NCI-H1092 (cell line): ENCODE results near the gene CALN1.
"Not testable (repeated sequence)": the region's sequence is repeated elsewhere in the genome, so short reads cannot be mapped to it uniquely, and the experiment has no call there.

ENCODE experiments used
- DNase-seq: peaks from one replicate; lab custom pipeline; 2025; lab: John Stamatoyannopoulos, UW

CALN1 gene

DNA sequence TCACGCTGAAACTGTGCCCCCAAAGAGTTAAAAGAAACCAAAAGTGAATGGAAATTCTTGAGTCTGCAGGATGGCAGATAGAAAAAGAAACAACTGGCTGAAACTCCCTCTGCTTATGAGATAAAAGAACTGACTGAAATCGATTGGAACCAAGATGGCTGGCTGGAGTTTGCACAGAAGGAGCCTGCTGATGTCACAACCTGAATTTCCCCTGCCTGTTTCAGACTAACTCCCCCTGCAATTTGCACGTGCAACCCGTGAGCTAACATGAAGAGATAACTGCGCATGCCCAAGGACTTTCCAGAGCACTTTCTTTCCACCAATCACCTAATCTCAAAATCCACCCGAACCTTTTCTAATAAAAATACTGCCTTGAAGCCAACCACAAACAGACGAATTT lies 435.5 kb downstream of the CALN1 start:
- no peak for DNase-seq

DNA sequence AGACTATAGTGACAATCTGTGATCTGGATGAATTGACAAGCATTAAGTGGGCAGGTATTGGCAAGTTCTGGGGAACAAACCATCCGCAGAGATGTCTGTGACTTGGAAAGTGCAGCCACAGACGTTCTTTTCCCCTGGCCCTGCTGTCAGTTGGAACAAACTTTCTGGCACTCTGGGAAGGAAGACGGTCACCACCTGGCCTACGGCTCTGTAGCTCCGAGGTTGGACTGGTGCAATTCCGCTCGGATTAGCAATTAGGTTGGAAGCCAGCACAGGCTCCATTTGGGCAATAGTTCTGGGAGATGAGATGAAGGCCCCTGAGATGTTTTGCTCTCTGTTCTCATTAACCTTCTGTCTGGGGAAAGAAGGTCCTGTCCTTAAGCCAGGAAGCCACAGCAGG lies 437.5 kb downstream of the CALN1 start:
- DNase-seq, result no peak

DNA sequence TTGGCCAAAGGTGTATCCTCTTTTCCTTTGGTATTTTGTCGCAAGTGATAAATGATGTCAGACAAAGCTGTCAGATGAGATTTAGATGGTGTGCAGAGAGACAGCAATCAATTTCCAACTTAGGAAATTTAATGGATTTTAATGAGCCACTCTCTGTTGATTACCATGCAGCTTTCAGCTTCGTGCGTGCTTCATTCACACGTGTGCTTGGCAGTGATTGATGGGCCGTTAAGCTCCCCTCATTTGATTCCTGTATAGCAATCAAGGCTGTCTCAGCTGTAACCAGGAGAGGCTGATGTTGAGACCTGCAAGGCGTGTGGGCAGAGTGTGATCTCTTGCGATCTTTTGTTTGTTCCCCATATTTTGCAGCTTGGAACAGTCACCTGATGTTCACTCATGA lies 439.6 kb downstream of the CALN1 start:
- no peak for DNase-seq

DNA sequence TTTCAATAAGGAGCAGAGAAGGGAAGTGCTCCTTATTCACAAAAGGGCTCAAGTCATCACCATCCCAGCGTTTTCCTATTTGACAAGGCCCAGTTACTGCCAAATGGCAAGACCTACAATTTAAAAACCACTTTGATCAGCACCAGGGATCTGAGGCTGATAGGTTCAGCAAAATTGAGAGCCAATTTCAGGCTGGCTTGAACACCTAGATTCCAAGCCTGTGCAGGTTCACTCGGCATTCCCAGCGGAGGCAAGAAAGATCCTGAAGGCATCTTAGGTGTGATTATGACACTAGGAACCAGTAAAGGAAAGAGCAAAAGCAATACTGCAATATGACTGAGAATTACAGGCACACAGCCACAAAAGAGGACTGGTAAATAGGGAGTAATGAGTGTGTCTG lies 441.4 kb downstream of the CALN1 start:
- DNase-seq, result no peak

DNA sequence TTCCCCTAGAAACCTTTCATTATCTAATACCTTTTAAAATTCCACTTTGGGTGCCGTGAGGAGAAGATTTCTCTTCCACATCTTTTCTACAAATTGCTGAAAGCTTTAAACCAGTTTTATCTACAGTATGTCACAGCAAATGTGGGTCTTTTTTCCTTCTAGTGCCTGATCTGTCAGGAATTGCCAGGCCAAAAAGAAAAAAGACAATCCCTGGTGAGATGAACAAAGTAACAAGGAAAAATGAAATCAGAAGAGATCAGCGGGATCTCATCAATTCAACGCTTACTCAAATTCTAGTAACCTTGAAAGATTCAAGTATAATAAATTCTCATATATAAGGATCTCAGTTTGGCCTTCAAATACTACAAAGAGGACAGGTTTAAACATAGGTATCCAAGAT lies 449.5 kb downstream of the CALN1 start:
- DNase-seq, result no peak

DNA sequence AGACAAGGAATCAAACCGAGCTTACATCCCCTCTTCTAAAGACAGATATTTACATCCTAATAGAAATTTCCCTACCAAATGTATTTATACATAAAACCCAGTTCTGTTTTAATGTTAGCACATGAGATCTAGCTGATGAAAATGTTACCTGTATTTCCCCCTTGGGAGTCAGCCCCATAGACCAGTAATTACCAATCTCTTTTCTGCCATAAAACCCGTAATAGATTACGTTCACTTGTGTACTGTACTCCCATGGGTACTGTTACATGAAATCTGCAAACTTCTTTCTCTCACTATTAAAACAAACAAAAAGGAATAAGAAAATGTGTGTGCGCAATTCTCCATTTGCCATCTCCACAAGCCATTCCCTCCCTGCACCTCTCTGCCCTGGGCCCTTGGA lies 450.9 kb downstream of the CALN1 start:
- DNase-seq, result no peak

DNA sequence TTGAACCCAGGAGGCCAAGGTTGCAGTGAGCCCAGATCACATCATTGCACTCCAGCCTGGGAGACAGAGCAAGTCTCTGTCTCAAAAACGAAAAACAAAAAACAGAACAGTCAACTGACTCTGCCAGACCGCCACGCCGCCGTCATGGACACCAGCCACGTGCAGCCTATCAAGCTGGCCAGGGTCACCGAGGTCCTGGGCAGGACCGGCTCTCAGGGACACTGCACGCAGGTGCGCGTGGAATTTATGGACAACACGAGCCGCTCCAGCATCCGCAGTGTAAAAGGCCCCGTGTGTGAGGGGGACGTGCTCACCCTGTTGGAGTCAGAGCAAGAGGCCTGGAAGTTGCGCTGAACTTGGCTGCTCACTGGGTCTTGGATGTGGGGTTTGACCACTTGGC lies 470.0 kb downstream of the CALN1 start:
- DNase-seq, result no peak

DNA sequence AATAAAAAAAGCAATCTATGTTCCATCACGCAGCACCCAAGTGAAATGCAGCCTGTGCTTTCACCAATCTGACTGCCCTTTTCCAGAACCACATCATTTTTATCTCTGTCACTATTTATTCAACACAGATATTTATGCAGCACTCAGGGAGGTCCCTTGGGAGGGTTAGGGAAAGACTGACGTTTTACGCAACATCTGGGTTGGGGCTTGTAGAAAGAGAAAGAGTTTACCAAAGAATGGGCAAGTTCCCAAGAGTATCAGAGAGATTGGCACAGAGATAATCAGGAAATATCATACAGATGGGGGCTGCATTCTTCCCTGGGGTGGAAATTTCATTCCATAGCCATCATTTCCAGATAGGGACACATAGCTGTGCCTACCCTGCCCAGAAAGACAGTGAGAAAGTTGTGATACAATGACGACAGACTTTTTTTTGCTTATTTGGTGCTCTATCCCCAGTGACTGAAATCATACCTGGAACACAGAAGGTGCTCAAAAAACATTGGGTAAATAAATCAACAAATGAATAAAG lies 474.2 kb downstream of the CALN1 start:
- no peak for DNase-seq

DNA sequence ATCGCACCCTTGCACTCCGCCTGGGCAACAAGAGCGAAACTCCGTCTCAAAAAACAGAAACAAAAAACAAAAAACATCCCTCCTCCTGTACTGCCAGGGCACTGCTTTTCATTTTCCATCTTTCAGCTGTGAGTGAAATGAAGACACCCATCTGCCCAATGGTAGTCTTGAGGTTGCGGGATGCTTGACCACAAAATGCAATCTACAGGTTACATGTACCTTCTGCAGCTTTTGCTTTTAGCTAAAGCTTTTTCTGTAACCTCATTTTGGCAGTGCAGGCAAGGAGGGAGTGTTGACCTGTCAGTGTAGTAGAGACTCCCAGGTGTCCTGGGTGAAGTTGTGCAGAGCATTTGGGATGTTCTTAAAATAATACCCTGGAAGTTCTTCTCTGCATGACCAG lies 476.5 kb downstream of the CALN1 start:
- no peak for DNase-seq

DNA sequence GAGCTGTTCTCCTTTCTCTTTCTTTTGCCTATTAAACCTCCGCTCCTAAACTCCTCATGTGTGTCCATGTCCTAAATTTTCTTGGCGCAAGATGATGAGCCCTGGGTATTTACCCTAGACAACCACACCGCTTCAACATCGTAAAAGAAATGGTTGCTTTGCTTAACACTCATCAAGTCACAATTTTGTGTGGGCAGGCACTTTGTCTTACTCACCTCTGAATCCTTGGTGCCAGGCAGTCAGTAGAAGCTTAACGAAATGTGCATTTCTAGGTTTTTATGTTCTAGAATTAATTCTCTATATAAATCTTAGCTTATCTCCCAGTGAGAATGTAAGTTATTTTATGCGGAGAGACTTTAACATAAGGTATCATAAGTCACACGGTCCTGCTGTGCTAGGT lies 478.7 kb downstream of the CALN1 start:
- DNase-seq, result no peak

DNA sequence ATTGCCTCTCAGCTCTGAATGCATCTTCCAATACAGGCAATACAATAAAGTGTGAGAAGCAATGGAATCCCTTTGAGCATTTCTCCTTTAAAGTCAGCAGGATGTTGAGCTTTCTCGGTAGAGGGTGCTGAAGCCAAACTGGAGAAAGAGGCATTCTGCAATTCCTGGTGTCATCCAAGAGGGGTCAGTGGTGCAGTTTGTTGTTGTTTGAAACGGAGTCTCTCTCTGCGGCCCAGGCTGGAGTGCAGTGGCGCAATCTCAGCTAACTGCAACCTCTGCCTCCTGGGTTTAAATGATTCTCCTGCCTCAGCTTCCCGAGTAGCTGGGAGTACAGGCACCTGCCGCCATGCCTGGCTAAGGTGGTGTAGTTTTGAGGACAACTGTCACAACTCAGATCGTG lies 486.5 kb downstream of the CALN1 start:
- no peak for DNase-seq

DNA sequence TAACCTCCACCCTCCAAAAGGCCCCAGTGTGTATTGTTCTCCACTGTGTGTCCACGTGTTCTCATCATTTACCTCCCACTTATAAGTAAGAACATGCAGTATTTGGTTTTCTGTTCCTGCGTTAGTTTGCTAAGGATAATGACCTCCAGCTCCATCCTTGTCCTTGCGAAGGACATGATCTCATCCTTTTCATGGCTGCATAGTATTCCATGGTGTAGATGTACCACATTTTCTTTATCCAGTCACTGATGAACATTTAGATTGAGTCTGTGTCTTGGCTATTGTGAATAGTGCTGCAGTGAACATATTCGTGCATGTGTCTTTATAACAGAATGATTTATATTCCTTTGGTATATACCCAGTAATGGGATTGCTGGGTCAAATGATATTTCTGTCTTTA lies 497.9 kb downstream of the CALN1 start:
- not testable (repeated sequence) for DNase-seq

DNA sequence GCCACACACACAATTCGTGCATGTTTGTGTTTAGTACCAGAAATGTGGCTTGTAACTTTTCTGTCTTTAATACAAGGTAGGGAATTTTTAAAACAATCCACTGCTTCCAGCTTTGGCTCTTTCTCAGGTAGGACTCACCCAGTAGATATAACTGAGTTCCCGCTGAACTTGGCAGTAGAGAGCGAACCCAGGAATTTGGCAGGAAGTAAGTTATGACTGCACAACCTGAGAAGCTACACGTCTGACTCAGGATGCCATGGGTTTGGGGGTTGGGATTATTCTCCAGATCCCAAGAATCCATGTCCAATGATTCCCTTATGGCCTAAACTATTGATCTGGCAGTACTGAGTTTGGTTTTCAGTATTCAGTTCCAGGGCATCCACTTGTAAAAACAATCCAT lies 499.7 kb downstream of the CALN1 start:
- DNase-seq, result no peak

DNA sequence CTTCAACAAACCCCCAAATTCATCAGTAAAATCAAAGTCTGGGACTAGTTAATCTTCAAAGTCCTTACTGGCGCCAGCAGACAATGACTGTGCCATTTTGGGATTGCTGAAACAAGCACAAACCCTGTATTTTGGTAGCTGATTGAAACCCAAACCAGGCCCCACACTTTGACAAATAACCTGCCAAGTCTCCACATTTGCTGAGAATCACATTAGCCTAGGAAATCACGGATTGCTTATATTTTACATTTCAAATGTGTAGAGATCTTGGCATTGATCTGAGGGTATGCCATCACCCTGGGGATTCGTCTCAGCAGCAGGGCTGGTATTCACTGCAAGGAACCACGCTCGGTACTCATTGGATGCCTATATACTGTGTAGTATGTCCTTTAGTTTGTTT lies 501.1 kb downstream of the CALN1 start:
- DNase-seq, result no peak

DNA sequence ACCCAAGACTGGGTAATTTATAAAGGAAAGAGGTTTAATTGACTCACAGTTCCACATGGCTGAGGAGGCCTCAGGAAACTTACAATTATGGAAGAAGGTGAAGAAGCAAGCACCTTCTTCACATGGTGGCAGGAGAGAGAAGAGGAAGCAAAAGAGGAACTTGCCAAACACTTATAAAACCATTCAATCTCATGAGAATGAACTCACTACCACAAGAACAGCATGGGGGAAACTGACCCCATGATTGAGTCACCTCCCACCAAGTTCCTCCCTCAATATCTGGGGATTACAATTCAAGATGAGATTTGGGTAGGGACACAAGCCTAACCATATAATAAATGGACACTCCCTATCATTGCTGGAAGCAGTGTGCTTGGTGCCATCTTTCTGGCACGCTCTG lies 506.3 kb downstream of the CALN1 start:
- no peak for DNase-seq

DNA sequence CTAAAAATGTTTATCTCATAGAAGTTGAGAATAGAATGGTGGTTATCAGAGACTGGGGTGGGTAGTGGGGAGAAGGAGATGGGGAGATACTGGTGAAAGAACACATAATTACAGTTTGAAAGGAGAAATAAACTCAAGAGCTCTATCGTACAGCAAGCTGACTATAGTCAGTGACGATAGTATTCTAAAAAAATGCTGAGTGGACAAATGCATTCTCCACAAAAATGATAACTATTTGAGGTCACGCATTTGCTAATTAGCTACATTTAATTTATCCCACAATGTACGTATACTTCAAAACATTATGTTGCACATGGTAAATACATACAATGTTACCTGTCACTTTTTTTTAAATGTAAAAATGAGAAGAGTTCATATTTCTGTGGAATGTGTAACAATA lies 507.7 kb downstream of the CALN1 start:
- DNase-seq, result no peak

DNA sequence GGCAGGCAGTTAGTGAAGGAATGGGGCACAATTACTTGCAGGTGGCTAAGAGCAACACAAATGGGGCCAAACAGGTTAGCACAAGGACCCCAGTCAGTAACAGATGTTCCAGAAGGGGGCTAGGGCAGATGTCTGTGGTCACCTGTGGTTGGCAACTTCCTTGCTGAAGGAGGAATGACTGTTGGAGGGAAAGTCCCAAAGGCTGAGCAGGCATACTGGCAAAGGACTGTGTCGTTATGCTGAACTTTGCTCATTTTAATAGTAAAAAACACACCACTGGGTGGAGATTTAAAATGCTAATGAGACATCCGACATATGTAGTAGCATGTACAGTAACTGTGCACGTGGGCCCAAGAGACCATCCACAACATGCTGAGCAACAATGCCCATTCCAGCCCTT lies 511.6 kb downstream of the CALN1 start:
- no peak for DNase-seq

DNA sequence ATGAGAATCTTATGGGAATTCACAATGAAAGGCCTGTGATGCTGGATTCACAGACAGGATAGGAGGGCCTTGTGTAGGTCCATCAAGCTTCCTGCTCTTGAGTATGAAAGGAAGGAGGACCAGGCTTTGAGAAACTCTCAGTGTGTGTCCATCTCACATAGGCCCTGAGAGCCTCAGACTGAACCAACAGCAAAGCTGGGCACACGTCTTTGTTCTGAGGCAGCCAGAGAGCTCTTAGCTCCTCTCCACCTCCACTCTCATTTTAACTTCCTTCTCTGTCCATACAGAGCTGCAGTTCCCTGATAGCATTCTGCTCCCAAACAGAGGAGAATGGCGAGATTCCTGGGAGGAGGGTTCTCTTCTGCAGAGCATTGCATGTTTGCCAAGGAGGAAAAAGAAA lies 515.6 kb downstream of the CALN1 start:
- no peak for DNase-seq

DNA sequence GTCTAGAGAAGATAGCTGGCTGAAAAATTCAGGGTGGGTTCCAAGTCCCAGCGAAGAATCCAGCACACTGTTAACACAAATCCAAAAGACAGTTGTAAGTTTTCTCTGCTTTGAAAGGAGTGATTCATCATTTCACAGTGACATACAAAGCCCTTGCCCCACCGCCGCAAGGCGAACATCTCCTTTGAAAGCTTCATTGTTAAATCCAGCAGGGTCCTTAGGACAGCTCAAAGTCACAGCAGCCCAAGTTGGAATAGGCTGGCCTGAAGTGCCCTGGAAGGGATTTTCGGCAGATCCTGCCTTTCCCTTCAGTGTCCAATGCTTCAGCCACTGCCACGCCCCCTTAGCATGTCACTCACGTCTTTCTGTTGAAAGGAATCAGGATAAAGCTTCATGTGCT lies 526.1 kb downstream of the CALN1 start:
- no peak for DNase-seq

DNA sequence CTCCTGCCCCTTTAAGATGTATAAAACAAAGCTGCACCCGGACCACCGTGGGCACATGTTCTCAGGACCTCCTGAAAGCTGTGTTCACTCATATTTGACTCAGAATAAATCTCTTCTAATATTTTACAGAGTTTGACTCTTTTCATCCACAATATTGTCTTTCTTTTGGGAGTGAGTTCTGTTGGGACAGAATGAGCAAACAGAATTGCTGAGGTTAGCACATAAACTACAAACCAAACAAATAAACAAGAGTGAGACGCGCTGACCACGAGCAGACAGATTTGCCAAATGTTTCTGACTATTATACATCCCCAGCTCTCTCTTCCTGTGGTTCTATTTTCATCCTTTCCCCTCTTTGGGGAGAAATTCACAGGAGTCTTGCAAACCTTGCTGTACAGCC lies 526.7 kb downstream of the CALN1 start:
- no peak for DNase-seq

DNA sequence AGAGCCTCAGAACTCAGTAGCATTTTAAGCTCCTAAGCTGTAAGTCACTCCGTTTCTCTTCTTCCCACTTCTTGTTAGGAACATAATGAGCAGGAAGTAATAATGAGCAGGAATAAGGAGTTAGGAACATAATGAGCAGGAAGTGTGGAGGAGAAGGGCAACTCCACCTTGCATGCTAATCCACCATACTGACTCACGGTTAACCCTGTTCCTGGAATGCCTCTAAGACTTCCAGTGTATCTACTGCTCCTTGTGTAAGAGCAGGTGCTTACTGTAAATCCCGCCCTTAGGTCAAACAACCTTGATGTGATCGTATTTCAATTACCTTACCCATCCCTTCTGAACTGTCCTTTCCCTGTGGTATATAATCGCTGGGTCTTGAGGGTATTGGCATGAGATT lies 528.7 kb downstream of the CALN1 start:
- DNase-seq, result no peak

DNA sequence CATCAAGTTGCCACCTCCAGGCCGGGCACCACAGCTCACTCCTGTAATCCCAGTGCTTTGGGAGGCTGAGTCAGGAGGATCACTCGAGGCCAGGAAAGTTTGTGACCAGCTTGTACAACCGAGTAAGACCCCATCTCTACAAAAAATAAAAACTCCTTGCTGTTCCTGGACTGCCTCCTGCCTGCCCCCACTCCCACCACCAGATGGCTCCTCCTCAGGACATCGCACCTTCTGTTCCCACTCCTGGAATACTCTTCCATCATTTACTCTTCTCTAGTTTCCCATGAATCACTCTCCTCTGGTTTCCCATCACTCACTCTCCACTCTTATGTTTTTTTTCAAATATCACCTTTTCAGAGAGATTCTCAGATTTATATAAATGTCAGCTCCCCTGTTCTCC lies 540.7 kb downstream of the CALN1 start:
- no peak for DNase-seq

DNA sequence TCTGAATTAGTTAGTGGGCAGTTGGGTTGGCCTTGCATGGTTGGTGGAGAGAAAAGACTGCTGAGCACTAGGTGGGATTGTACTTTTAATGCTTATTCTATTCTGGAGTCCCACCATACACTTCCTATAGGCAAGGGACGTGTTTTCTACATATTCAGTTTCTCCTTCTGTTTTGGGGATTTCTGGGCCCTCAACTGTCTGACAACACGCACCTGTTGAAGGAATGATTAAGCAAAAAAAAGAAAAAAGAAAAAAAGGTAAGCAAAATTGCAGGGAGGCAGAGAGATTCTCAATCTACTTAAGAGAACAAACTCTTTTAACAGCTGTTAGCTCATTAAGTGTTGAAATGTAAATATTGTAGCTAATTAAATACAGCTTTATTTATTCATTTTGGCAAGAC lies 541.3 kb downstream of the CALN1 start:
- DNase-seq, result no peak

DNA sequence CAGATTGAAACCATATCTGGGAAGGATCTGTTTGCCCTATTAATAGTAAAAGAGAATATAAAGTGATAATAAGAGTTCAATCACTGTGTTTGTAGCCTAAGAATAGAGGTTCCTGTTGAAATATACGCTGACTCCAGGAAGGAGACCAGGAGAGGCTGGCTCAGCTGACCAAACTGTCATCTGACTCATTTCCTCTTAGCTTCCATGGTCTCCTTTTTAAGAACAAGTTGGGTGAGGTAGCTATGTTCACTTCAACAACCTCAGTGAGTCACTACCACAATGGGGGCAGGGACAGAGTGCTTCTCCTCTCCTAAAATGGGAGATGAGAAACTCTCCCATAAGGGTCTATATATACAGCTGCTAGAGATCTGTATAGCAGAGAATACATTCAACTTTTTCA lies 543.3 kb downstream of the CALN1 start:
- DNase-seq, result no peak

DNA sequence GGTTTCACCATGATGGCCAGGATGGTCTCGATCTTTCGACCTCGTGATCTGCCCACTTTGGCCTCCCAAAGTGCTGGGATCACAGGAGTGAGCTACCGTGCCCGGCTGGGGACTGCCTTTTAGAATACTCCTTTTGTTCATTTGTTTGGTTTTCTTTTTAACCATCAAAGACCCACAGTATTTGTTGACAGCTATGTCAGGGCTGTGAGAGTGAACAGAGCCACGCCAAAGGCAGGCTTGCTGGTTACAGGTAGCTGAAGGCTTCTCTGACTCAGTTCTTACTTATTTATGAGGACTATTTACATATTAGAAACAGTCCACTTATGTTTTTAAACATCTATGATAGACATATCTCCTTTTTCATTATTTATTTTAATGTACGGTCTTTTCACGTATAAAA lies 544.5 kb downstream of the CALN1 start:
- no peak for DNase-seq
